ENCODE data around the gene PCNX3.

PCNX3 gene

DNA sequence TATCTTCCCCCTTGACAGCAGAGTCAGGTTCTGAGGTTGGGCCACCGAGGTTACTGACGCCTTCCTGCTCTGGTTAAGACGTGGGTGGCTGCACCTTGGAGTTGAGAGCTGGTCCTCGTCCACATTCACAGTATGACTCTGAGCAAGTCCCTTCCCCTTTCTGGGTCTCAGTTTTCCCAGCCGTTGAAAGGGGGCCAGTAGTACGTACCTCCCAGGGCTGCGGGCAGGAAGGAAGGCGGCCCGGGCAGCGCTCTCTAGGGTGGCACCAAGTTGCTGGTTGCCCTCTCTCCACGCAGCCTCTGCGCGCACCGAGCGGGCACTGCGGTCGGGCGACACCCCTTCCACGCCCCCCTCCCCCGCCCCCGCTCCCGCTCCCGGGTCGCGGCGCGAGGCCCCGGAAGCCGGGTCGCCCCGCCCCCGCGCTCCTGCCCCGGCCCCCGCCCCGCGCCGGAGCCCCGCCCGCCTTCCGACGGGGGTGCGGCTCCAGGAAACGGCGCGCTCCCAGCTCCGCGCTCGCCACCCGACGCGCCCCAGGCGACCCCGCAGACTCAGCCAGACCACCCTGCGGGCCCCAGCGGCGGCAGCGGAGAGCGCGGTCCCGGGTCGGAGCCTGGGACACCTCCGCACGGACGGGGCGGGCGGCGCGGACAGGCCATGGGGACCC, 39.9 kb upstream of the PCNX3 start, which contains the start of gene EHBP1L1:
EHBP1L1 (plus strand) TSS at position 486 of the 664 bp plus-strand sequence. CDS start 250 bp downstream, outside the sequence.
- Histone ChIP-seq H3K4me3 (ENCODE audit: low read length, poor library complexity, severe bottlenecking) (peak within 1 kb of the TSS; percentile 75), H4K20me1 (ENCODE audit: insufficient read depth, low read length, poor library complexity, severe bottlenecking) (peaks cover 24% of the 10 kb centered on the region), H3K27me3 (ENCODE audit: insufficient read depth, low read length, poor library complexity, severe bottlenecking) (no peaks in the 10 kb centered on the region), H3K9me3 (ENCODE audit: insufficient read depth, low read depth, low read length) (no peaks in the 10 kb centered on the region), H3F3A (ENCODE audit: low read depth) (peaks cover 11% of the 10 kb centered on the region), H3K9ac (ENCODE audit: low read depth, low read length, poor library complexity, severe bottlenecking) (peak within 1 kb of the TSS; percentile 79), H3K4me2 (ENCODE audit: low read depth, low read length, poor library complexity, severe bottlenecking) (peak within 1 kb of the TSS; percentile 85), H3K79me2 (ENCODE audit: insufficient read depth, low read length) (peaks cover 46% of the 10 kb centered on the region), H2AFZ (ENCODE audit: low read length) (no peak within 1 kb of the TSS), H3K4me1 (ENCODE audit: insufficient read depth, low read length, poor library complexity, severe bottlenecking) (peaks cover 53% of the 10 kb centered on the region), H3K36me3 (ENCODE audit: insufficient read depth, low read length) (no peaks in the 10 kb centered on the region), H3K9me2 (replicated peaks; ENCODE audit: low read depth, low read length) (no peaks in the 10 kb centered on the region)
- TF ChIP-seq CTCF (conservative IDR thresholded peaks at IDR 0.05; ENCODE audit: low read length) (no peak), EZH2phosphoT487 (IDR thresholded peaks at IDR 0.05; ENCODE audit: borderline replicate concordance) (no peak)

DNA sequence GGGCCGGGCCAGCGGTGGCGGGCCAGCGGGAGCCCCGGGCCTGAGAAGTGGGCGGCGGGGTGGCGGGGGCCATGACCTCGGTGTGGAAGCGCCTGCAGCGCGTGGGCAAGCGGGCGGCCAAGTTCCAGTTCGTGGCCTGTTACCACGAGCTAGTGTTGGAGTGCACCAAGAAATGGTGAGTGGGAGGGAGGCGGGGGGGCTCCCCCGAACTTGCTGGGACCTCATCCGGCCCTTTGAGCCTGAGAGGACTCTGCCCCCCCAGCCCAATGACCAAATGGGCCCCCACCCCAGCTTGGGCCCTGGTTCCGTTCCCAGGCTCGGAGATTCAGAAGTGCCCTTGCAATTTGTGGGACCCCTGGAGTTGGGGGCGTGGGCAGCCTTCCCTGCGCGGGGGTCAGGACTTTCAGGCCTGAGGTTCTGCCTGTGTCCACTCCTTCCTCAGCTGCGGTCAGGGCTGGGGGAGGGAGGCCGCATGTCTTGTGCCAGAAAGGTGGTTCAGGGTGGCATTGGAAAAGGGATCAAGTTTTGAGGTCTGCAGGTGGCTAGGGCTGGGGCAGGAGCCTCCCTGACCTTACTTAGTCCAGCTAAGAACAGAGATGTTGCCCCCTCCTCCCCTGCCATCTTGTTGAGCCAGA, 39.2 kb upstream of the PCNX3 start:
- H2AFZ ChIP-seq (ENCODE audit: low read length), result no peak overlapping the region
- peaks cover 40% of the 10 kb centered on the region for H3K79me2 ChIP-seq (ENCODE audit: insufficient read depth, low read length)

More for the DNA sequence above, 39.2 kb upstream of the PCNX3 start:
- no peaks in the 10 kb centered on the region for H3K27me3 ChIP-seq (ENCODE audit: insufficient read depth, low read length, poor library complexity, severe bottlenecking)
- peaks cover 46% of the 10 kb centered on the region for H3K4me1 ChIP-seq (ENCODE audit: insufficient read depth, low read length, poor library complexity, severe bottlenecking)
- no peaks in the 10 kb centered on the region for H3K9me2 ChIP-seq (replicated peaks; ENCODE audit: low read depth, low read length)
- H3K4me2 ChIP-seq (ENCODE audit: low read depth, low read length, poor library complexity, severe bottlenecking), result peak overlapping the region; percentile 85
- H4K20me1 ChIP-seq (ENCODE audit: insufficient read depth, low read length, poor library complexity, severe bottlenecking), result peaks cover 17% of the 10 kb centered on the region
- H3K9ac ChIP-seq (ENCODE audit: low read depth, low read length, poor library complexity, severe bottlenecking), result peak overlapping the region; percentile 79
- no peak for TF ChIP-seq CTCF (conservative IDR thresholded peaks at IDR 0.05; ENCODE audit: low read length)
- TF ChIP-seq EZH2phosphoT487 (IDR thresholded peaks at IDR 0.05; ENCODE audit: borderline replicate concordance), result no peak
- peak overlapping the region; percentile 75 for H3K4me3 ChIP-seq (ENCODE audit: low read length, poor library complexity, severe bottlenecking)
- peaks cover 11% of the 10 kb centered on the region for H3F3A ChIP-seq (ENCODE audit: low read depth)
- no peaks in the 10 kb centered on the region for H3K9me3 ChIP-seq (ENCODE audit: insufficient read depth, low read depth, low read length)
- H3K36me3 ChIP-seq (ENCODE audit: insufficient read depth, low read length), result no peaks in the 10 kb centered on the region
